Vagina (tissue), 2 donors: Measurements from ENCODE around the gene DEF6.

Source experiments
- CTCF ChIP-seq, 3 experiments: fragments of 450-650 bp in 2 of 3; fragments of 200-600 bp in 1 of 3; sonication (generic) in 1 of 3; IDR thresholded peaks; one replicate each; pipeline ENCODE4 v1.5.1; 2017 to 2019; ENCODE audit warnings: antibody characterized with exemption in 3 of 3, mild to moderate bottlenecking in 2 of 3, moderate library complexity in 2 of 3
- POLR2A ChIP-seq, 2 donors: fragments of 450-650 bp; IDR thresholded peaks; one replicate each; pipeline ENCODE4 v1.6.1; 2017; ENCODE audit warnings: antibody characterized with exemption in 2 of 2, mild to moderate bottlenecking in 2 of 2, moderate library complexity in 2 of 2

GRCh38 chr6:35359346-35359743, 61.7 kb downstream of the DEF6 start:
- TF ChIP-seq CTCF (IDR thresholded peaks at IDR 0.05) (no peak), POLR2A (IDR thresholded peaks at IDR 0.05) (no peak)
